Kidney (tissue), 14 donors: ENCODE measurements around the gene SLC8A2. TPM values are rescaled to one million over a fixed set of nuclear protein-coding genes. Genes with fewer than 3 reads are reported as not detected.

Source experiments
- DNase-seq, 5 donors: peaks; one replicate each; pipeline ENCODE4 v3.0.0-alpha.2; 2013 to 2020
- FAIRE-seq: peaks from 2 replicates; lab custom pipeline; 2012; peaks lifted over from hg19 to GRCh38; lab: Jason Lieb, UNC
- H3K27ac ChIP-seq, 2 donors: one replicate each; pipeline ENCODE4 v1.7.0; 2013; ENCODE audit warnings: low read depth in 2 of 2, low read length in 2 of 2, inconsistent platforms in 1 of 2
- H3K27me3 ChIP-seq: one replicate; pipeline ENCODE4 v1.7.1; 2013; ENCODE audit warnings: low read length, inconsistent platforms; ENCODE audit not compliant: control insufficient read depth, insufficient read depth
- H3K36me3 ChIP-seq, 3 donors: one replicate each; pipeline versions ENCODE4 v1.7.0 to v1.7.1; 2013; ENCODE audit warnings: low read length in 3 of 3, control low read depth in 1 of 3, inconsistent platforms in 1 of 3; ENCODE audit not compliant: insufficient read depth in 3 of 3, control insufficient read depth in 2 of 3
- H3K4me1 ChIP-seq, 3 donors: one replicate each; pipeline versions ENCODE4 v1.7.0 to v1.7.1; 2013; ENCODE audit warnings: low read length in 3 of 3, inconsistent platforms in 1 of 3, low read depth in 1 of 3; ENCODE audit not compliant: control insufficient read depth in 2 of 3, insufficient read depth in 2 of 3
- H3K4me3 ChIP-seq, 3 donors: one replicate each; pipeline versions ENCODE4 v1.7.0 to v1.8.1; 2013; ENCODE audit warnings: low read length in 3 of 3, control low read depth in 1 of 3, inconsistent platforms in 1 of 3
- H3K9ac ChIP-seq, 3 donors: one replicate each; pipeline versions ENCODE4 v1.7.0 to v1.7.1; 2013; ENCODE audit warnings: low read length in 3 of 3, control low read depth in 1 of 3, inconsistent platforms in 1 of 3
- H3K9me3 ChIP-seq, 3 donors: one replicate each; pipeline versions ENCODE4 v1.7.0 to v1.7.1; 2013; ENCODE audit warnings: low read length in 3 of 3, control low read depth in 1 of 3, inconsistent platforms in 1 of 3; ENCODE audit not compliant: control insufficient read depth in 2 of 3, insufficient read depth in 1 of 3
- CTCF ChIP-seq: IDR thresholded peaks from 3 replicates; pipeline ENCODE4 v1.5.1; 2012; ENCODE audit warnings: mild to moderate bottlenecking, moderate library complexity, borderline replicate concordance; ENCODE audit not compliant: insufficient read depth; ENCODE audit errors: extremely low read depth
- intact Hi-C: fragments of 100-400 bp; cut with DNase I; formaldehyde crosslinking; loops from one replicate; pipeline ENCODE4 v1.11.1; 2022
- polyA plus RNA-seq: library from polyadenylated mRNA; stranded (reverse); fragments of 350-450 nt; fragmentation: Illumina TruSeq; extraction: RNeasy Lipid Tissue Mini Kit (QIAGEN cat#74804); gene quantifications from one replicate; pipeline ENCODE4 v1.2.3, GENCODE V29; 2014; ENCODE audit warnings: low read depth, low replicate concordance; ENCODE audit not compliant: insufficient read depth
- total RNA-seq: library from RNA; stranded (reverse); fragmentation: NEBNext Ultra II Directional; extraction: Animal tissue kit (Norgen Biotek cat#: 25700); gene quantifications from one replicate; pipeline ENCODE4 v1.2.1, GENCODE V29; 2021
- donor health status: control.
- donor health status: control.
- donor health status: control.
- donor health status: control.
- donor health status: control.
- donor health status: DM: yes; HTN: yes; CAD: no.
- donor health status: Normal renal cell carcinoma (clear cell type).

The SLC8A2 gene
- total and polyA plus RNA-seq, 2 donors from 2014 or later: 0.94 TPM; not detected in 1

GRCh38 chr19:47490847-47491246 is 19.2 kb upstream of the SLC8A2 start:
- intact Hi-C loops: no loop called here
- Histone ChIP-seq H3K9ac (no peak overlapping the region), H3K4me1 (no peaks in the 10 kb centered on the region), H3K4me3 (no peak overlapping the region), H3K27ac (no peak overlapping the region), H3K36me3 (peaks cover 5 to 35% (median 21%) of the 10 kb centered on the region in 3 donors), H3K9me3 (no peaks in the 10 kb centered on the region), H3K27me3 (no peaks in the 10 kb centered on the region)
- TF ChIP-seq CTCF: no peak
- DNase-seq (no peak), FAIRE-seq (no peak)

GRCh38 chr19:47490031-47490430 is 18.3 kb upstream of the SLC8A2 start:
- H3K36me3 ChIP-seq: peaks cover 5 to 29% (median 21%) of the 10 kb centered on the region in 3 donors
- no peak for FAIRE-seq
- no peak overlapping the region for H3K9ac ChIP-seq
- no peak overlapping the region for H3K27ac ChIP-seq
- no peak overlapping the region for H3K4me3 ChIP-seq
- H3K9me3 ChIP-seq: no peaks in the 10 kb centered on the region
- H3K27me3 ChIP-seq: no peaks in the 10 kb centered on the region
- TF ChIP-seq CTCF: no peak
- DNase-seq: no peak
- no peaks in the 10 kb centered on the region for H3K4me1 ChIP-seq
- intact Hi-C loops: no loop called here

- peaks cover 5 to 26% (median 21%) of the 10 kb centered on the region in 3 donors for H3K36me3 ChIP-seq
- no peak for FAIRE-seq
These were observed 17.6 kb upstream of the SLC8A2 start for GRCh38 chr19:47489072-47489914.

More at GRCh38 chr19:47489072-47489914, 17.6 kb upstream of the SLC8A2 start:
- H3K27me3 ChIP-seq: no peaks in the 10 kb centered on the region
- no peak for DNase-seq
- H3K4me1 ChIP-seq: no peaks in the 10 kb centered on the region
- H3K9me3 ChIP-seq: no peaks in the 10 kb centered on the region
- intact Hi-C loops: no loop called here
- TF ChIP-seq CTCF: no peak
- H3K9ac ChIP-seq: no peak overlapping the region
- no peak overlapping the region for H3K27ac ChIP-seq
- no peak overlapping the region for H3K4me3 ChIP-seq
